ENCODE results near the gene HELZ. TPM values are rescaled to one million over a fixed set of nuclear protein-coding genes. Genes with fewer than 3 reads are reported as not detected.
A peak's percentile ranks its signal among the peaks of the same experiment; 100 is the strongest.

The HELZ gene
- total RNA-seq, 4 donors from 2014 or later, result 14.7 to 122 (median 45.9) TPM

- no peak for TF ChIP-seq CTCF (IDR thresholded peaks at IDR 0.05)
- no peak for TF ChIP-seq POLR2A (IDR thresholded peaks at IDR 0.05)
- DNase-seq, result no peak
- peaks cover 0 to 6% of the 10 kb centered on the region in 2 donors for H3K4me1 ChIP-seq
- H3K9me3 ChIP-seq, result no peaks in the 10 kb centered on the region
- H3K36me3 ChIP-seq, result no peaks in the 10 kb centered on the region
- intact Hi-C loops (cut with DNase I; ENCODE audit: low total_unique reads), result no loop called here
- H3K27me3 ChIP-seq, result no peaks in the 10 kb centered on the region
- H3K27ac ChIP-seq, result no peak overlapping the region
- no peak overlapping the region for H3K4me3 ChIP-seq
Observed at GRCh38 chr17:67225316-67225715, 19.7 kb downstream of the HELZ start.

DNA sequence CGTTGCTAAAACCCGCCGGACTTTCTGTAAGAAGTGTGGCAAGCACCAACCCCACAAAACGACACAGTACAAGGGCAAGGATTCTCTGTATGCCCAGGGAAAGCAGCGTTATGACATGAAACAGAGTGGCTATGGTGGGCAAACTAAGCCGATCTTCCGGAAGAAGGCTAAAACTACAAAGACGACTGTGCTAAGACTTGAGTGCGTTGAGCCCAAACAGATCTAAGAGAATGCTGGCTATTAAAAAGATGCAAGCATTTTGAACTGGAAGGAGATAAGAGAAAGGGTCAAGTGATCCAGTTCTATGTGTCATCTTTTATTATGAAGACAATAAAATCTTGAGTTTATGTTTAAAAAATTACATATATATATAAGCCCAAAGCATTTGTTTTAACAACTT, 20.3 kb downstream of the HELZ start:
- TF ChIP-seq POLR2A (IDR thresholded peaks at IDR 0.05) (no peak), CTCF (IDR thresholded peaks at IDR 0.05) (no peak)
- Histone ChIP-seq H3K4me3 (no peak overlapping the region), H3K9me3 (no peaks in the 10 kb centered on the region), H3K36me3 (no peaks in the 10 kb centered on the region), H3K27me3 (no peaks in the 10 kb centered on the region), H3K27ac (no peak overlapping the region), H3K4me1 (peaks cover 0 to 6% of the 10 kb centered on the region in 2 donors)
- DNase-seq, result no peak
- intact Hi-C loops (cut with DNase I; ENCODE audit: low total_unique reads), result no loop called here

DNA sequence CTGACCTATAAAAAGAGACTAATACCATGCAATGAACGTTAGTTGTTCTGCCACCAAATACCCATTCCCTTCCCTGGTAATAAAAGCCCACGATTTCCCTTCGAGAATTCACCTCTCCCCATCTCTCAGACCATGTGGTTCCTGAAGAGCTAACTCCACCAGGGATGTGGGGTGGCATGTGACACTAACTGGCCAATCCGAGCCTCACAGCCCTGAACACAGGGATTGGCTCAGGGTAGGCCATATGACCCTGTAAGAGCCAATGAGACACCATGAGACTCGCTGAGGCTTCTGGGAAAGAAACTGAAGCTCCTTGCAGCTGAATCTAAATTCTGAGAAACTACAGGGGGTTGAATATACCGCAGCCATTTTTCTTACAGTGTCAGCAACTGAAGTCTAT, 21.1 kb downstream of the HELZ start:
- Histone ChIP-seq H3K27me3 (no peaks in the 10 kb centered on the region), H3K9me3 (no peaks in the 10 kb centered on the region), H3K4me3 (no peak overlapping the region), H3K4me1 (peaks cover 0 to 6% of the 10 kb centered on the region in 2 donors), H3K27ac (no peak overlapping the region), H3K36me3 (no peaks in the 10 kb centered on the region)
- no peak for DNase-seq
- no peak for TF ChIP-seq CTCF (IDR thresholded peaks at IDR 0.05)
- no peak for TF ChIP-seq POLR2A (IDR thresholded peaks at IDR 0.05)
- intact Hi-C loops (cut with DNase I; ENCODE audit: low total_unique reads), result no loop called here

DNA sequence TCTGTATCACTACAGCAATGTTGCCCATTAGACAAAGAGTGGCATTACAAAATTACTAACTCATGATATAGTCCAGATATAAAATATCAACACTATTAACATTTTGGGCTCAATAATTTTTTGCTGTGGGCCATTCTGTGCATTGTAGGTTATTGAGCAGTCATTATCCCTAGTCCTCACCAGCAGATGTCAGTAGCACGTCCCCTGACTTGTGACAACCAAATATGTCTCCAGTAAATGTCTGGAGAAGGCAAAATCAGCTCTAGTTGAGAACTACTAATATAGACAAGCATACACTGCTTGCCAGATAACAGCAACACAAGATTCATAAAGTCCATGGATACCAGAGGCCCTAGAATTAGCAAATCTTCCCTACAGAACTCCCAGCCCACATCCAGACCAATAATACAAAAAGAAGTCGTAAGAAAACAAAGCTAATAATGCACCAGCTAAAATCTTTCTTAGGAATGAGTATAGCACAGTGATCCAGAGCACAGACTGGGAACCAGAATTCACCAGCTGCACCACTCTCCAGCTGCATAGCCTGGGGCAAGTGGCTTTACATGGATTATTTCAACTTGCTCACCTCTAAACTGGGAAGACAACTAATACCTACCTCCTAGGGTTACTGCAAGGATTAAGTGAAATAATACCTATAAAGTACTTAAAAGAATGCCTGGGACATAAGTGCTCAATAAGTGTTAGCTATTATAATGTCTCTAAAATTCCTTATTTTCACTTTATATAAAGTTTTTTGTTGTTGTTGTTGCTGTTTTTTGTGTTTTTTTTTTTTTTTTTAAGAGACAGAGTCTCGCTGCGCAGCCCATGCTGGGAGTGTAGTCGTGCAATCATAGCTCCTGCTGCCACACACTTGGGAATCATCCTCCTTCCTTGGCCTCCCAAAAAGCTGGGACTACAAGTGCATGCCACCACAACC, 23.7 kb downstream of the HELZ start:
- no peaks in the 10 kb centered on the region for H3K36me3 ChIP-seq
- no peak overlapping the region for H3K27ac ChIP-seq
- TF ChIP-seq CTCF (IDR thresholded peaks at IDR 0.05) (peak in 2 of 4 experiments; percentile 16), POLR2A (IDR thresholded peaks at IDR 0.05) (no peak)
- H3K27me3 ChIP-seq, result no peaks in the 10 kb centered on the region
- H3K9me3 ChIP-seq, result no peaks in the 10 kb centered on the region
- H3K4me1 ChIP-seq, result no peaks in the 10 kb centered on the region
- no peak for DNase-seq
- no peak overlapping the region for H3K4me3 ChIP-seq
- intact Hi-C loops (cut with DNase I; ENCODE audit: low total_unique reads), result no loop called here

GRCh38 chr17:67218385-67218950, 26.5 kb downstream of the HELZ start:
- Histone ChIP-seq H3K4me3 (no peak overlapping the region), H3K4me1 (no peaks in the 10 kb centered on the region)

More at GRCh38 chr17:67218385-67218950, 26.5 kb downstream of the HELZ start:
- no peaks in the 10 kb centered on the region for H3K36me3 ChIP-seq
- H3K27ac ChIP-seq, result no peak overlapping the region
- DNase-seq, result no peak
- TF ChIP-seq POLR2A (IDR thresholded peaks at IDR 0.05) (no peak), CTCF (IDR thresholded peaks at IDR 0.05) (no peak)
- no peaks in the 10 kb centered on the region for H3K27me3 ChIP-seq
- intact Hi-C loops (cut with DNase I; ENCODE audit: low total_unique reads), result no loop called here
- no peaks in the 10 kb centered on the region for H3K9me3 ChIP-seq
